Vagina (tissue), 2 donors: ENCODE measurements around the gene PACS2.

Experiments
- POLR2A ChIP-seq, 2 donors: fragments of 450-650 bp; IDR thresholded peaks; one replicate each; pipeline ENCODE4 v1.6.1; 2017; ENCODE audit warnings: antibody characterized with exemption in 2 of 2, mild to moderate bottlenecking in 2 of 2, moderate library complexity in 2 of 2
- TF ChIP-seq, protein P1 (sequence below), 3 experiments: fragments of 450-650 bp in 2 of 3; fragments of 200-600 bp in 1 of 3; sonication (generic) in 1 of 3; IDR thresholded peaks; one replicate each; pipeline ENCODE4 v1.5.1; 2017 to 2019; ENCODE audit warnings: antibody characterized with exemption in 3 of 3, mild to moderate bottlenecking in 2 of 3, moderate library complexity in 2 of 3

DNA sequence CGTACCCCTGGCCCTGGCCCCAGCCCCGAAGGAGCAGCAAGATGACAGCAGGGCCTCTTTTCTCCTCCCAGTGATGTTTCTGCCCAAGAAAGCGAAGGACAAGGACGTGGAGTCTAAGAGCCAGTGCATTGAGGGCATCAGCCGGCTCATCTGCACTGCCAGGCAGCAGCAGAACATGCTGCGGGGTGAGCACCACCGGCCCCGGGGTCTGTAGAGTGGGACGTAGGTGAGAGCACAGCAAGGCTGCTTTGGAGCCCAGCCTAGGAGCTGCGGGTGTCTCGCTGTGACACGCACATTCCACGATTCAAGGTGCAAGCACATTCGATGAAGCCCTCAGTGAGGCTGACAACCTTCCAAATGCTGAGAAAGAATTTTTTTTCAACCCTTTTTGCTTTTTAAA is 78.6 kb downstream of the PACS2 start:
- TF ChIP-seq POLR2A (IDR thresholded peaks at IDR 0.05) = no peak
- TF ChIP-seq, protein P1, sequence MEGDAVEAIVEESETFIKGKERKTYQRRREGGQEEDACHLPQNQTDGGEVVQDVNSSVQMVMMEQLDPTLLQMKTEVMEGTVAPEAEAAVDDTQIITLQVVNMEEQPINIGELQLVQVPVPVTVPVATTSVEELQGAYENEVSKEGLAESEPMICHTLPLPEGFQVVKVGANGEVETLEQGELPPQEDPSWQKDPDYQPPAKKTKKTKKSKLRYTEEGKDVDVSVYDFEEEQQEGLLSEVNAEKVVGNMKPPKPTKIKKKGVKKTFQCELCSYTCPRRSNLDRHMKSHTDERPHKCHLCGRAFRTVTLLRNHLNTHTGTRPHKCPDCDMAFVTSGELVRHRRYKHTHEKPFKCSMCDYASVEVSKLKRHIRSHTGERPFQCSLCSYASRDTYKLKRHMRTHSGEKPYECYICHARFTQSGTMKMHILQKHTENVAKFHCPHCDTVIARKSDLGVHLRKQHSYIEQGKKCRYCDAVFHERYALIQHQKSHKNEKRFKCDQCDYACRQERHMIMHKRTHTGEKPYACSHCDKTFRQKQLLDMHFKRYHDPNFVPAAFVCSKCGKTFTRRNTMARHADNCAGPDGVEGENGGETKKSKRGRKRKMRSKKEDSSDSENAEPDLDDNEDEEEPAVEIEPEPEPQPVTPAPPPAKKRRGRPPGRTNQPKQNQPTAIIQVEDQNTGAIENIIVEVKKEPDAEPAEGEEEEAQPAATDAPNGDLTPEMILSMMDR (IDR thresholded peaks at IDR 0.05) = no peak
